LNCAP (cell line): ENCODE data around the gene ZNF253.

Experiments used
- TF ChIP-seq, protein P1 (sequence below): fragments of 450-650 bp; IDR thresholded peaks from 2 replicates; pipeline ENCODE4 v1.5.1; 2017; ENCODE audit warnings: mild to moderate bottlenecking

Gene ZNF253

GRCh38 chr19:19937403-19937802, 71.7 kb downstream of the ZNF253 start:
- TF ChIP-seq, protein P1, sequence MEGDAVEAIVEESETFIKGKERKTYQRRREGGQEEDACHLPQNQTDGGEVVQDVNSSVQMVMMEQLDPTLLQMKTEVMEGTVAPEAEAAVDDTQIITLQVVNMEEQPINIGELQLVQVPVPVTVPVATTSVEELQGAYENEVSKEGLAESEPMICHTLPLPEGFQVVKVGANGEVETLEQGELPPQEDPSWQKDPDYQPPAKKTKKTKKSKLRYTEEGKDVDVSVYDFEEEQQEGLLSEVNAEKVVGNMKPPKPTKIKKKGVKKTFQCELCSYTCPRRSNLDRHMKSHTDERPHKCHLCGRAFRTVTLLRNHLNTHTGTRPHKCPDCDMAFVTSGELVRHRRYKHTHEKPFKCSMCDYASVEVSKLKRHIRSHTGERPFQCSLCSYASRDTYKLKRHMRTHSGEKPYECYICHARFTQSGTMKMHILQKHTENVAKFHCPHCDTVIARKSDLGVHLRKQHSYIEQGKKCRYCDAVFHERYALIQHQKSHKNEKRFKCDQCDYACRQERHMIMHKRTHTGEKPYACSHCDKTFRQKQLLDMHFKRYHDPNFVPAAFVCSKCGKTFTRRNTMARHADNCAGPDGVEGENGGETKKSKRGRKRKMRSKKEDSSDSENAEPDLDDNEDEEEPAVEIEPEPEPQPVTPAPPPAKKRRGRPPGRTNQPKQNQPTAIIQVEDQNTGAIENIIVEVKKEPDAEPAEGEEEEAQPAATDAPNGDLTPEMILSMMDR = no peak

- TF ChIP-seq, protein P1 = no peak
Observed at GRCh38 chr19:19938449-19938848, 72.8 kb downstream of the ZNF253 start.

DNA sequence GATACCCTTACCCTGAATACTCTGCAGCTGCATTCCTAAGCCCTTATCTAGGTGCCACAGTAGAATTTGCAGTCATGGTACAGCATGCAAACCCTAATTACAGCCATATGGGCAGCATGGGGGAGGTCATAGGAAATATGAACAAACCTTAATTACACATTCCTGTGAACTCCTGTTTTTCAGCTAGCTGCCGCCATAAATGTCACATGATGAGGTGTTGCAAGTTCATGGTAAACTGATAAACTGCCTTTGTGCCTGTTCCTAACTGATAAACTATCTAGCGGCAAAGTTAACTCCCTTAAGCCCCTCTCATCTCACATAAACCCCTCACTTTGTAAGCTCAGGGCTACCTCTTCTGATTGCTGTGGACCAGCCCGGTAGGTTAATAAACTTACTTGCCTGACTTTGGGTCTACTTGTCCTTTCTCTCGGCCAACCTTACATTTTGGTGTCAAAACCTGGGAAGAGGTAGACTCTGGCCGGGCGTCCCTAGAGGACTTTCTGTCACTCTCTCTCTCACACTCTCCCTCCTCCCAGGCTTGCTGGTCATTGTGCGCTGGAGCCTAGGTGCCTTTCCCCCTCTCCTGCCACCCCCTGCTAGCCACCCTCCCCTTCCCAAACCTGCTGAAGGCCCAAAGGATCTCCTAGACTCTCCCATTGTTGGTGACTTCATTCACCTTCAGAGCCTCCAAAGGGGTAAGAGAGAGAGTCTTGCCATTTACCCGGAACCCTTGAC, 78.3 kb downstream of the ZNF253 start:
- TF ChIP-seq, protein P1 = no peak
